Upper lobe of left lung (tissue), 4 donors: ENCODE results near the gene STOM.

ENCODE experiments used
- CTCF ChIP-seq, 6 experiments: fragments of 450-650 bp in 4 of 6; fragments of 200-600 bp in 2 of 6; sonication (generic) in 2 of 6; IDR thresholded peaks; one replicate each; pipeline ENCODE4 v1.5.1; 2016 to 2019; ENCODE audit warnings: antibody characterized with exemption in 6 of 6
- EP300 ChIP-seq, 4 donors: sonication (generic); formaldehyde crosslinking; IDR thresholded peaks; one replicate each; pipeline ENCODE4 v1.5.1; 2017; ENCODE audit warnings: antibody characterized with exemption in 4 of 4, control low read depth in 2 of 4
- POLR2A ChIP-seq, 4 donors: fragments of 450-650 bp; IDR thresholded peaks; one replicate each; pipeline ENCODE4 v1.5.1; 2016 to 2017; ENCODE audit warnings: antibody characterized with exemption in 4 of 4, mild to moderate bottlenecking in 2 of 4

GRCh38 chr9:121318631-121319382 is 51.2 kb downstream of the STOM start:
- TF ChIP-seq CTCF (IDR thresholded peaks at IDR 0.05) (no peak), POLR2A (IDR thresholded peaks at IDR 0.05) (no peak), EP300 (IDR thresholded peaks at IDR 0.05) (no peak)
